Measurements from ENCODE around the gene PNCK. TPM values are rescaled to one million over a fixed set of nuclear protein-coding genes. Genes with fewer than 3 reads are reported as not detected.

Gene PNCK
- total and polyA plus RNA-seq, 10 of the 15 experiments (the other 5 are each of a cell fraction or from before 2014, with no cell fraction given) = 0.21 to 0.67 (median 0.54) TPM; not detected in 7

- Histone ChIP-seq H3K4me2 (ENCODE audit: control insufficient read depth, insufficient read depth) (no peak overlapping the region), H3K9me3 (replicated peaks; ENCODE audit: control insufficient read depth, insufficient read depth, low read length) (no peaks in the 10 kb centered on the region; the same call in 2 of the 3 replicates), H3K9ac (ENCODE audit: control insufficient read depth, insufficient read depth, low read length) (no peak overlapping the region), H2AFZ (ENCODE audit: control insufficient read depth, low read depth, low read length) (no peak overlapping the region), H3K27ac (ENCODE audit: control insufficient read depth, insufficient read depth) (no peak overlapping the region), H3K36me3 (ENCODE audit: control insufficient read depth in 2 of 2, insufficient read depth in 2 of 2, low read length in 1 of 2) (no peaks in the 10 kb centered on the region), H3K79me2 (ENCODE audit: control insufficient read depth, insufficient read depth, low read length) (no peaks in the 10 kb centered on the region), H4K20me1 (ENCODE audit: control insufficient read depth, insufficient read depth) (no peaks in the 10 kb centered on the region), H3K4me3 (no peak overlapping the region), H3K4me1 (ENCODE audit: control insufficient read depth, insufficient read depth, low read length) (no peaks in the 10 kb centered on the region), H3K27me3 (replicated peaks in 1 of 2; ENCODE audit: control insufficient read depth in 2 of 2, insufficient read depth in 2 of 2, low read length in 1 of 2) (no peaks in the 10 kb centered on the region)
- FAIRE-seq (no peak), ATAC-seq (no peak), DNase-seq (ENCODE audit: low read depth, low spot score) (no peak)
- ChIA-PET POLR2A (no interaction called here), RAD21 (ENCODE audit: unreplicated experiment) (interaction anchor here (1.1 kb wide), 1 partner anchor 74 kb away, joined by 3 read pairs; no protein-coding TSS in a partner anchor), CTCF (no interaction called here), SMC1A (ENCODE audit: uncharacterized antibody, unreplicated experiment) (no interaction called here)
- BruUV-seq (replicated peaks) = no TSS peak
- intact Hi-C loops (cut with micrococcal nuclease; ENCODE audit: unreplicated experiment) (no loop called here), in situ Hi-C loops (cut with MboI) (no loop called here)
- no CpG with 5 or more reads among the region's 69 CpGs for WGBS (ENCODE audit: insufficient coverage, insufficient replicate concordance, low lambda C conversion rate, missing lambda C conversion rate)
- TF ChIP-seq FOS (IDR thresholded peaks at IDR 0.05; ENCODE audit: borderline replicate concordance, extremely low read depth, insufficient read length) = no peak
- TF ChIP-seq GATAD2B (conservative IDR thresholded peaks at IDR 0.05; ENCODE audit: low read depth) = no peak
- no peak for TF ChIP-seq CHD4 (IDR thresholded peaks at IDR 0.05)
- TF ChIP-seq SUZ12 (IDR thresholded peaks at IDR 0.05; ENCODE audit: unreplicated experiment) = no peak
- no peak for TF ChIP-seq E4F1 (IDR thresholded peaks at IDR 0.05; ENCODE audit: borderline replicate concordance, partially characterized antibody)
- no peak for TF ChIP-seq SIN3A (IDR thresholded peaks at IDR 0.05; ENCODE audit: low read depth, low read length)
- TF ChIP-seq, protein P1, sequence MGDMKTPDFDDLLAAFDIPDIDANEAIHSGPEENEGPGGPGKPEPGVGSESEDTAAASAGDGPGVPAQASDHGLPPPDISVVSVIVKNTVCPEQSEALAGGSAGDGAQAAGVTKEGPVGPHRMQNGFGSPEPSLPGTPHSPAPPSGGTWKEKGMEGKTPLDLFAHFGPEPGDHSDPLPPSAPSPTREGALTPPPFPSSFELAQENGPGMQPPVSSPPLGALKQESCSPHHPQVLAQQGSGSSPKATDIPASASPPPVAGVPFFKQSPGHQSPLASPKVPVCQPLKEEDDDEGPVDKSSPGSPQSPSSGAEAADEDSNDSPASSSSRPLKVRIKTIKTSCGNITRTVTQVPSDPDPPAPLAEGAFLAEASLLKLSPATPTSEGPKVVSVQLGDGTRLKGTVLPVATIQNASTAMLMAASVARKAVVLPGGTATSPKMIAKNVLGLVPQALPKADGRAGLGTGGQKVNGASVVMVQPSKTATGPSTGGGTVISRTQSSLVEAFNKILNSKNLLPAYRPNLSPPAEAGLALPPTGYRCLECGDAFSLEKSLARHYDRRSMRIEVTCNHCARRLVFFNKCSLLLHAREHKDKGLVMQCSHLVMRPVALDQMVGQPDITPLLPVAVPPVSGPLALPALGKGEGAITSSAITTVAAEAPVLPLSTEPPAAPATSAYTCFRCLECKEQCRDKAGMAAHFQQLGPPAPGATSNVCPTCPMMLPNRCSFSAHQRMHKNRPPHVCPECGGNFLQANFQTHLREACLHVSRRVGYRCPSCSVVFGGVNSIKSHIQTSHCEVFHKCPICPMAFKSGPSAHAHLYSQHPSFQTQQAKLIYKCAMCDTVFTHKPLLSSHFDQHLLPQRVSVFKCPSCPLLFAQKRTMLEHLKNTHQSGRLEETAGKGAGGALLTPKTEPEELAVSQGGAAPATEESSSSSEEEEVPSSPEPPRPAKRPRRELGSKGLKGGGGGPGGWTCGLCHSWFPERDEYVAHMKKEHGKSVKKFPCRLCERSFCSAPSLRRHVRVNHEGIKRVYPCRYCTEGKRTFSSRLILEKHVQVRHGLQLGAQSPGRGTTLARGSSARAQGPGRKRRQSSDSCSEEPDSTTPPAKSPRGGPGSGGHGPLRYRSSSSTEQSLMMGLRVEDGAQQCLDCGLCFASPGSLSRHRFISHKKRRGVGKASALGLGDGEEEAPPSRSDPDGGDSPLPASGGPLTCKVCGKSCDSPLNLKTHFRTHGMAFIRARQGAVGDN (IDR thresholded peaks at IDR 0.05) = no peak
- no peak for TF ChIP-seq MYB (IDR thresholded peaks at IDR 0.05; ENCODE audit: borderline replicate concordance, low read depth, low read length)
Measured at GRCh38 chrX:153688071-153688470, 14.5 kb upstream of the PNCK start.
